H1 (cell line): Measurements from ENCODE around the gene DNAJB13. TPM values are rescaled to one million over a fixed set of nuclear protein-coding genes. Genes with fewer than 3 reads are reported as not detected.

Source experiments
- CTCF ChIA-PET: fragments of 300-600 bp; sonication (Branson Sonifier 250); formaldehyde crosslinking; loops from one replicate; lab custom pipeline; 2021; ENCODE audit not compliant: partially characterized antibody; lab: Charles Lee
- POLR2A ChIA-PET: fragments of 300-600 bp; sonication (Branson Sonifier 250); formaldehyde crosslinking; loops from one replicate; lab custom pipeline; 2021; ENCODE audit warnings: inconsistent platforms; ENCODE audit not compliant: partially characterized antibody; lab: Charles Lee
- DNase-seq, 2 experiments: peaks; one replicate each; pipeline versions ENCODE4 v3.0.0 to v3.0.0-alpha.2; 2010 to 2022; ENCODE audit warnings: low spot score in 2 of 2, low read depth in 1 of 2, mixed read lengths in 1 of 2
- FAIRE-seq: peaks from 2 replicates; lab custom pipeline; 2011; peaks lifted over from hg19 to GRCh38; lab: Jason Lieb, UNC
- H2AFZ ChIP-seq: 2 replicates; pipeline ENCODE4 v1.8.1; 2012; ENCODE audit warnings: low read length, inconsistent platforms
- H2AK5ac ChIP-seq: 2 replicates; pipeline ENCODE4 v1.6.1; 2013; ENCODE audit warnings: low read depth, low read length
- H2BK120ac ChIP-seq: replicated peaks from 2 replicates; pipeline ENCODE3; 2013; ENCODE audit warnings: low read depth, low read length, inconsistent platforms
- H2BK12ac ChIP-seq: 2 replicates; pipeline ENCODE4 v1.6.1; 2013; ENCODE audit warnings: low read depth, low read length
- H2BK15ac ChIP-seq: 2 replicates; pipeline ENCODE4 v1.6.1; 2013; ENCODE audit warnings: low read length
- H2BK20ac ChIP-seq: 2 replicates; pipeline ENCODE4 v1.6.1; 2013; ENCODE audit warnings: low read length
- H2BK5ac ChIP-seq: 2 replicates; pipeline ENCODE4 v1.6.1; 2013; ENCODE audit warnings: low read depth, low read length
- H3K14ac ChIP-seq: 2 replicates; pipeline ENCODE4 v1.6.1; 2013; ENCODE audit warnings: inconsistent platforms; ENCODE audit not compliant: insufficient read length
- H3K18ac ChIP-seq: 2 replicates; pipeline ENCODE4 v1.6.1; 2013; ENCODE audit warnings: low read length; ENCODE audit errors: extremely low read depth
- H3K23ac ChIP-seq: 2 replicates; pipeline ENCODE4 v1.6.1; 2013; ENCODE audit warnings: inconsistent platforms; ENCODE audit not compliant: insufficient read length
- H3K23me2 ChIP-seq: 2 replicates; pipeline ENCODE4 v1.6.1; 2013; ENCODE audit warnings: low read depth, low read length
- H3K27ac ChIP-seq: 2 replicates; pipeline ENCODE4 v1.6.1; 2011; ENCODE audit warnings: low read depth, low read length, inconsistent platforms
- H3K27me3 ChIP-seq, 4 experiments: replicated peaks in 1 of 4; 1 replicate in 1 of 4; 2 replicates in 3 of 4; pipeline versions ENCODE4 v1.6.1 to v1.8.1; 2011 to 2013; ENCODE audit warnings: low read length in 3 of 4, mild to moderate bottlenecking in 3 of 4, inconsistent platforms in 2 of 4, mixed read lengths in 2 of 4, moderate library complexity in 1 of 4; ENCODE audit not compliant: control insufficient read depth in 3 of 4, insufficient read depth in 3 of 4; ENCODE audit errors: extremely low read depth in 1 of 4
- H3K36me3 ChIP-seq, 4 experiments: 2 replicates each; pipeline versions ENCODE4 v1.6.1 to v1.8.1; 2011 to 2013; ENCODE audit warnings: mild to moderate bottlenecking in 4 of 4, low read length in 3 of 4, moderate library complexity in 2 of 4, control low read depth in 1 of 4, inconsistent platforms in 1 of 4; ENCODE audit not compliant: insufficient read depth in 4 of 4, control insufficient read depth in 2 of 4
- H3K4ac ChIP-seq: replicated peaks from 2 replicates; pipeline ENCODE3; 2013; ENCODE audit warnings: low read length, low read depth, mixed read lengths, inconsistent platforms; ENCODE audit not compliant: insufficient read length
- H3K4me1 ChIP-seq, 4 experiments: replicated peaks in 1 of 4; 1 replicate in 1 of 4; 2 replicates in 3 of 4; pipeline versions ENCODE4 v1.6.1 to v1.8.1; 2011 to 2013; ENCODE audit warnings: low read length in 3 of 4, inconsistent platforms in 2 of 4, mixed read lengths in 1 of 4; ENCODE audit not compliant: insufficient read depth in 4 of 4, control insufficient read depth in 3 of 4
- H3K4me2 ChIP-seq, 2 experiments: 2 replicates each; pipeline versions ENCODE4 v1.6.1 to v1.8.1; 2011 to 2013; ENCODE audit warnings: low read depth in 2 of 2, low read length in 2 of 2, control low read depth in 1 of 2, inconsistent platforms in 1 of 2, mild to moderate bottlenecking in 1 of 2; ENCODE audit not compliant: insufficient read depth in 1 of 2
- H3K4me3 ChIP-seq, 4 experiments: fragments of 200-600, 300-600 bp in 1 of 4; sonication (generic), shearing (Covaris generic), sonication (Bioruptor Twin) in 1 of 4; 2 replicates each; pipeline versions ENCODE4 v1.5.1 to v1.8.1; 2011 to 2016; ENCODE audit warnings: low read length in 4 of 4, low read depth in 3 of 4, control low read depth in 2 of 4, inconsistent platforms in 2 of 4, mild to moderate bottlenecking in 2 of 4, mixed read lengths in 1 of 4, moderate library complexity in 1 of 4; ENCODE audit not compliant: insufficient read depth in 2 of 4; ENCODE audit errors: extremely low read depth in 1 of 4
- H3K56ac ChIP-seq: replicated peaks from 2 replicates; pipeline ENCODE3; 2013; ENCODE audit warnings: low read depth, mild to moderate bottlenecking, mixed read lengths, low read length, inconsistent platforms; ENCODE audit not compliant: insufficient read length
- H3K79me1 ChIP-seq: 2 replicates; pipeline ENCODE4 v1.6.1; 2013; ENCODE audit warnings: low read depth, low read length, control low read depth
- H3K79me2 ChIP-seq, 2 experiments: 2 replicates each; pipeline versions ENCODE4 v1.6.1 to v1.8.1; 2012 to 2013; ENCODE audit warnings: low read length in 2 of 2, mild to moderate bottlenecking in 2 of 2, inconsistent platforms in 1 of 2; ENCODE audit not compliant: insufficient read depth in 2 of 2, control insufficient read depth in 1 of 2
- H3K9ac ChIP-seq, 4 experiments: replicated peaks in 1 of 4; 1 replicate in 1 of 4; 2 replicates in 3 of 4; pipeline versions ENCODE4 v1.6.1 to v1.8.1; 2011 to 2013; ENCODE audit warnings: low read depth in 3 of 4, low read length in 3 of 4, control low read depth in 2 of 4, mild to moderate bottlenecking in 2 of 4, moderate library complexity in 2 of 4, inconsistent platforms in 1 of 4; ENCODE audit errors: extremely low read depth in 1 of 4
- H3K9me3 ChIP-seq, 2 experiments: 2 replicates each; pipeline versions ENCODE4 v1.6.1 to v1.8.1; 2012 to 2013; ENCODE audit warnings: mild to moderate bottlenecking in 2 of 2, moderate library complexity in 2 of 2, control low read depth in 1 of 2, inconsistent platforms in 1 of 2, low read depth in 1 of 2, low read length in 1 of 2, mixed read lengths in 1 of 2; ENCODE audit not compliant: insufficient read depth in 2 of 2
- H4K20me1 ChIP-seq, 2 experiments: replicated peaks in 1 of 2; 2 replicates each; pipeline versions ENCODE3 to v1.8.1; 2011 to 2013; ENCODE audit warnings: inconsistent platforms in 2 of 2, low read length in 2 of 2, mild to moderate bottlenecking in 1 of 2; ENCODE audit not compliant: insufficient read depth in 2 of 2, control insufficient read depth in 1 of 2
- H4K5ac ChIP-seq: 2 replicates; pipeline ENCODE4 v1.6.1; 2013; ENCODE audit warnings: low read length, low read depth, mixed read lengths, inconsistent platforms; ENCODE audit not compliant: insufficient read length
- H4K8ac ChIP-seq: 2 replicates; pipeline ENCODE4 v1.8.0; 2013; ENCODE audit warnings: mild to moderate bottlenecking, moderate library complexity, low read length, inconsistent platforms; ENCODE audit not compliant: insufficient read depth; ENCODE audit errors: extremely low read depth
- H4K91ac ChIP-seq: replicated peaks from 2 replicates; pipeline ENCODE3; 2013; ENCODE audit warnings: low read length, mixed read lengths, inconsistent platforms; ENCODE audit not compliant: insufficient read length
- ATF2 ChIP-seq: IDR thresholded peaks from 2 replicates; pipeline ENCODE4 v1.6.1; 2012; ENCODE audit warnings: low read length, inconsistent platforms
- CHD1 ChIP-seq: IDR thresholded peaks from 2 replicates; pipeline ENCODE4 v1.6.1; 2012; ENCODE audit warnings: low read depth, low read length, improper control_type of control experiment
- E2F6 ChIP-seq: IDR thresholded peaks from 2 replicates; pipeline ENCODE4 v1.6.1; 2012; ENCODE audit warnings: inconsistent platforms
- EP300 ChIP-seq, 2 experiments: IDR thresholded peaks; 1 replicate in 1 of 2; 2 replicates in 1 of 2; pipeline ENCODE4 v1.6.1; 2011 to 2012; ENCODE audit warnings: low read depth in 2 of 2, low read length in 2 of 2, mild to moderate bottlenecking in 2 of 2, borderline replicate concordance in 1 of 2, inconsistent platforms in 1 of 2, moderate library complexity in 1 of 2
- ZNF274 ChIP-seq: IDR thresholded peaks from 2 replicates; pipeline ENCODE4 v1.7.0; 2012; ENCODE audit warnings: low read length, borderline replicate concordance; ENCODE audit errors: extremely low read depth
- WGBS, 2 experiments: shearing (Covaris generic) in 1 of 2; methylation state at CpG; one replicate each; pipeline versions ENCODE4 v1.1.6 to v1.1.7; 2013 to 2015; ENCODE audit warnings: low lambda C conversion rate in 2 of 2, mixed read lengths in 2 of 2, inconsistent platforms in 1 of 2, low coverage in 1 of 2, missing lambda C conversion rate in 1 of 2; ENCODE audit not compliant: insufficient replicate concordance in 2 of 2, insufficient coverage in 1 of 2, insufficient read length in 1 of 2; ENCODE audit errors: extremely low coverage in 1 of 2, missing lambda C conversion rate in 1 of 2; 5-methylcytosine and 5-hydroxymethylcytosine counted together
- polyA plus RNA-seq, 7 experiments: library from polyadenylated mRNA; depleted of rRNA in 3 of 7; stranded (reverse) in 5 of 7; unstranded in 2 of 7; fragments of >200 nt in 5 of 7; fragments of 200-250 nt in 2 of 7; gene quantifications; 1 replicate in 5 of 7; 2 replicates in 1 of 7; 4 replicates in 1 of 7; pipeline versions ENCODE4 v1.2.1 to v1.2.3, GENCODE V29; 2011 to 2013; ENCODE audit warnings: missing spikeins in 2 of 7, mixed read lengths in 2 of 7
- total RNA-seq: library from RNA; stranded (reverse); fragmentation: NEBNext Ultra II Directional; extraction: Animal tissue kit (Norgen Biotek cat#: 25700); gene quantifications from 2 replicates; pipeline ENCODE4 v1.2.1, GENCODE V29; 2021

DNAJB13 gene
- total and polyA plus RNA-seq, 2 of the 8 experiments (the other 6 are each of a cell fraction or from before 2014, with no cell fraction given): 0.27 TPM; not detected in 1

GRCh38 chr11:73949912-73950311, 914 bp upstream of the DNAJB13 start:
- Histone ChIP-seq H4K5ac (no peak overlapping the region), H4K91ac (no peak overlapping the region), H2BK120ac (no peak overlapping the region), H4K20me1 (peaks cover 0 to 2% of the 10 kb centered on the region in 2 experiments), H3K36me3 (no peaks in the 10 kb centered on the region; a peak in 1 of 8 replicates), H3K79me2 (no peaks in the 10 kb centered on the region), H3K56ac (no peak overlapping the region), H3K23me2 (no peaks in the 10 kb centered on the region), H2AK5ac (no peak overlapping the region), H3K27ac (no peak overlapping the region), H3K14ac (no peak overlapping the region), H2BK5ac (no peak overlapping the region), H2AFZ (no peak overlapping the region), H3K9me3 (peaks cover 8% of the 10 kb centered on the region in 2 experiments; a peak in 2 of 4 replicates), H2BK15ac (no peak overlapping the region), H2BK12ac (no peak overlapping the region), H3K18ac (no peak overlapping the region), H3K4me2 (no peak overlapping the region), H2BK20ac (no peak overlapping the region), H3K4ac (no peak overlapping the region), H3K79me1 (no peaks in the 10 kb centered on the region), H4K8ac (no peak overlapping the region), H3K9ac (no peak overlapping the region), H3K23ac (no peak overlapping the region), H3K27me3 (no peaks in the 10 kb centered on the region), H3K4me1 (peaks cover 0 to 2% (median 0%) of the 10 kb centered on the region in 4 experiments; a peak in 1 of 7 replicates), H3K4me3 (no peak overlapping the region)
- no peak for FAIRE-seq
- DNase-seq: no peak
- CTCF ChIA-PET: interaction anchor here (0.8 to 2.5 kb wide), 4 partner anchors 8 to 259 kb away, joined by 3 to 8 read pairs (median 6); no protein-coding TSS in a partner anchor
- 91% methylated on average over 5 of the region's 5 CpGs; no CpG with 5 or more reads in 1 of the 2 experiments for WGBS, 2 experiments
- POLR2A ChIA-PET: interaction anchor here (0.6 to 1.7 kb wide), 2 partner anchors 11 to 189 kb away, joined by 3 to 4 read pairs; partner anchors contain the start of gene RAB6A
- TF ChIP-seq E2F6 (no peak), ZNF274 (no peak), ATF2 (no peak), CHD1 (no peak), EP300 (IDR thresholded peaks at IDR 0.05; ENCODE audit: borderline replicate concordance in 1 of 2, low read depth in 2 of 2, low read length in 2 of 2) (no peak)
